WTC11 (cell line): ENCODE data around the gene CACNG5. TPM values are rescaled to one million over a fixed set of nuclear protein-coding genes. Genes with fewer than 3 reads are reported as not detected.

ENCODE experiments used
- ATAC-seq: fragments of 200-7000 bp; cut with Tn5 transposase; 2 replicates; pipeline ENCODE4 v1.10.0; 2021; ENCODE audit warnings: mild to moderate bottlenecking, moderate library complexity
- CTCF ChIA-PET: fragments of 300-600 bp; sonication (Branson Sonifier 250); formaldehyde crosslinking; loops from one replicate; lab custom pipeline; 2021; ENCODE audit warnings: antibody characterized with exemption; lab: Charles Lee
- POLR2A ChIA-PET: fragments of 350-600 bp; sonication (Branson Sonifier 250); formaldehyde crosslinking; loops from one replicate; lab custom pipeline; 2021; ENCODE audit warnings: antibody characterized with exemption; lab: Charles Lee
- DNase-seq: peaks from one replicate; pipeline ENCODE4 v3.0.0; 2021; ENCODE audit warnings: low spot score
- H3K27ac Mint-ChIP-seq: 2 replicates; pipeline ENCODE4 v1.8.0; 2021; ENCODE audit warnings: mixed read lengths
- H3K27me3 Mint-ChIP-seq: 2 replicates; pipeline ENCODE4 v1.8.0; 2021; ENCODE audit warnings: low read depth, mild to moderate bottlenecking, moderate library complexity, mixed read lengths
- H3K36me3 Mint-ChIP-seq: 2 replicates; pipeline ENCODE4 v1.8.0; 2021; ENCODE audit warnings: mixed read lengths
- H3K4me1 Mint-ChIP-seq: 2 replicates; pipeline ENCODE4 v1.8.0; 2022; ENCODE audit warnings: mixed read lengths
- H3K4me3 Mint-ChIP-seq: 2 replicates; pipeline ENCODE4 v1.8.0; 2021; ENCODE audit warnings: mild to moderate bottlenecking, moderate library complexity, mixed read lengths
- H3K9me3 Mint-ChIP-seq: 2 replicates; pipeline ENCODE4 v1.8.0; 2021; ENCODE audit warnings: mixed read lengths
- CBFB ChIP-seq: sonication (generic); formaldehyde crosslinking; IDR thresholded peaks from 2 replicates; pipeline ENCODE4 v1.8.1; 2022; ENCODE audit warnings: mild to moderate bottlenecking, low read depth, missing genetic modification reagents
- ELF4 ChIP-seq: sonication (generic); formaldehyde crosslinking; IDR thresholded peaks from 2 replicates; pipeline ENCODE4 v1.8.1; 2022; ENCODE audit warnings: low read depth, mild to moderate bottlenecking, moderate library complexity, missing genetic modification reagents
- ETV6 ChIP-seq: sonication (generic); formaldehyde crosslinking; IDR thresholded peaks from 2 replicates; pipeline ENCODE4 v1.8.1; 2022; ENCODE audit warnings: mild to moderate bottlenecking, missing genetic modification reagents
- HMGA2 ChIP-seq: fragments of 250-450 bp; sonication (Bioruptor Pico); IDR thresholded peaks from 2 replicates; pipeline ENCODE4 v1.4.0; 2021; ENCODE audit warnings: mild to moderate bottlenecking, moderate library complexity
- MYBL2 ChIP-seq: sonication (generic); formaldehyde crosslinking; IDR thresholded peaks from 2 replicates; pipeline ENCODE4 v1.8.1; 2023; ENCODE audit warnings: mild to moderate bottlenecking, moderate library complexity, missing genetic modification reagents
- NFYB ChIP-seq: sonication (generic); formaldehyde crosslinking; conservative IDR thresholded peaks from 2 replicates; pipeline ENCODE4 v1.8.0; 2022; ENCODE audit warnings: low read depth, missing genetic modification reagents
- TCF7 ChIP-seq: sonication (generic); formaldehyde crosslinking; IDR thresholded peaks from 2 replicates; pipeline ENCODE4 v1.8.0; 2022; ENCODE audit warnings: mild to moderate bottlenecking, low read depth, missing genetic modification reagents, moderate library complexity
- ZNF121 ChIP-seq: sonication (generic); formaldehyde crosslinking; IDR thresholded peaks from 2 replicates; pipeline ENCODE4 v1.8.0; 2023; ENCODE audit warnings: missing genetic modification reagents
- ZNF317 ChIP-seq: sonication (generic); formaldehyde crosslinking; IDR thresholded peaks from 2 replicates; pipeline ENCODE4 v1.8.1; 2023; ENCODE audit warnings: low read depth, mild to moderate bottlenecking, moderate library complexity, missing genetic modification reagents, borderline replicate concordance
- ZNF512 ChIP-seq: sonication (generic); formaldehyde crosslinking; IDR thresholded peaks from 2 replicates; pipeline ENCODE4 v1.8.1; 2022; ENCODE audit warnings: missing genetic modification reagents, borderline replicate concordance
- total RNA-seq: library from RNA; stranded (reverse); gene quantifications from 3 replicates; pipeline ENCODE4 v1.2.3, GENCODE V29; 2021
- TF ChIP-seq, protein P1 (sequence below): sonication (generic); formaldehyde crosslinking; conservative IDR thresholded peaks from 2 replicates; pipeline ENCODE4 v1.8.1; 2022; ENCODE audit warnings: mild to moderate bottlenecking, missing genetic modification reagents
- TF ChIP-seq, protein P2 (sequence below): sonication (generic); formaldehyde crosslinking; IDR thresholded peaks from 2 replicates; pipeline ENCODE4 v1.8.1; 2022; ENCODE audit warnings: mild to moderate bottlenecking, missing genetic modification reagents, moderate library complexity, borderline replicate concordance
- TF ChIP-seq, protein P3 (sequence below): sonication (generic); formaldehyde crosslinking; IDR thresholded peaks from 2 replicates; pipeline ENCODE4 v1.8.1; 2023; ENCODE audit warnings: mild to moderate bottlenecking, missing genetic modification reagents, borderline replicate concordance
- TF ChIP-seq, protein P4 (sequence below): fragments of 250-450 bp; sonication (Bioruptor Pico); conservative IDR thresholded peaks from 2 replicates; pipeline ENCODE4 v1.9.0; 2021; ENCODE audit warnings: mild to moderate bottlenecking
- TF ChIP-seq, protein P5 (sequence below): sonication (generic); formaldehyde crosslinking; IDR thresholded peaks from 2 replicates; pipeline ENCODE4 v1.8.1; 2023; ENCODE audit warnings: mild to moderate bottlenecking, missing genetic modification reagents, moderate library complexity

Gene CACNG5
- total RNA-seq, 1 experiment from 2014 or later, result 1.9 TPM

DNA sequence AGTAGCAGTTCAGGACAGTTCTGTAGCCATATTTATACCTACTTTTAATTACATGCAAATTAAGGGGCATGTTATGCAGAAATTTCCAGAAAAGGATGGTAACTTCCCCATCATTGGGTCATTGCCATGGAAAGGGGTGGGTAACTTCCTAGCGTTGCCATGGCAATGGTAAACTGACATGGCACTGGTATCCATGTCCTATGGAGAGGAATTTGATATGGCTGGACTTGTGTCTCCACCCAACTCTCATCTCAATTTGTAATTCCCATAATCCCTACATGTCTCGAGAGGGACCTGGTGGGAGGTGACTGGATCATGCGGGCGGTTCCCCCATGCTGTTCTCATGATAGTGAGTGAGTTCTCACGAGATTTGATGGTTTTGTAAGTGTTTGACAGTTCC lies 94.0 kb downstream of the CACNG5 start:
- ATAC-seq, result no peak

More for the DNA sequence above, 94.0 kb downstream of the CACNG5 start:
- H3K9me3 Mint-ChIP-seq, result peaks cover 5% of the 10 kb centered on the region
- no peak for DNase-seq
- no peaks in the 10 kb centered on the region; the same call in 1 of the 2 replicates for H3K27me3 Mint-ChIP-seq
- no peak for TF ChIP-seq ZNF512 (CRISPR knock-in tag)
- TF ChIP-seq, protein P1, sequence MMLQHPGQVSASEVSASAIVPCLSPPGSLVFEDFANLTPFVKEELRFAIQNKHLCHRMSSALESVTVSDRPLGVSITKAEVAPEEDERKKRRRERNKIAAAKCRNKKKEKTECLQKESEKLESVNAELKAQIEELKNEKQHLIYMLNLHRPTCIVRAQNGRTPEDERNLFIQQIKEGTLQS (CRISPR knock-in tag), result no peak
- no peak for TF ChIP-seq CBFB (CRISPR knock-in tag)
- no peak for TF ChIP-seq TCF7 (CRISPR knock-in tag)
- no peak for TF ChIP-seq HMGA2 (CRISPR knock-in tag)
- TF ChIP-seq ZNF317, result no peak
- TF ChIP-seq ETV6, result no peak
- TF ChIP-seq ELF4 (CRISPR knock-in tag), result no peak
- TF ChIP-seq, protein P2, sequence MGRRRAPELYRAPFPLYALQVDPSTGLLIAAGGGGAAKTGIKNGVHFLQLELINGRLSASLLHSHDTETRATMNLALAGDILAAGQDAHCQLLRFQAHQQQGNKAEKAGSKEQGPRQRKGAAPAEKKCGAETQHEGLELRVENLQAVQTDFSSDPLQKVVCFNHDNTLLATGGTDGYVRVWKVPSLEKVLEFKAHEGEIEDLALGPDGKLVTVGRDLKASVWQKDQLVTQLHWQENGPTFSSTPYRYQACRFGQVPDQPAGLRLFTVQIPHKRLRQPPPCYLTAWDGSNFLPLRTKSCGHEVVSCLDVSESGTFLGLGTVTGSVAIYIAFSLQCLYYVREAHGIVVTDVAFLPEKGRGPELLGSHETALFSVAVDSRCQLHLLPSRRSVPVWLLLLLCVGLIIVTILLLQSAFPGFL, result no peak
- TF ChIP-seq, protein P3, sequence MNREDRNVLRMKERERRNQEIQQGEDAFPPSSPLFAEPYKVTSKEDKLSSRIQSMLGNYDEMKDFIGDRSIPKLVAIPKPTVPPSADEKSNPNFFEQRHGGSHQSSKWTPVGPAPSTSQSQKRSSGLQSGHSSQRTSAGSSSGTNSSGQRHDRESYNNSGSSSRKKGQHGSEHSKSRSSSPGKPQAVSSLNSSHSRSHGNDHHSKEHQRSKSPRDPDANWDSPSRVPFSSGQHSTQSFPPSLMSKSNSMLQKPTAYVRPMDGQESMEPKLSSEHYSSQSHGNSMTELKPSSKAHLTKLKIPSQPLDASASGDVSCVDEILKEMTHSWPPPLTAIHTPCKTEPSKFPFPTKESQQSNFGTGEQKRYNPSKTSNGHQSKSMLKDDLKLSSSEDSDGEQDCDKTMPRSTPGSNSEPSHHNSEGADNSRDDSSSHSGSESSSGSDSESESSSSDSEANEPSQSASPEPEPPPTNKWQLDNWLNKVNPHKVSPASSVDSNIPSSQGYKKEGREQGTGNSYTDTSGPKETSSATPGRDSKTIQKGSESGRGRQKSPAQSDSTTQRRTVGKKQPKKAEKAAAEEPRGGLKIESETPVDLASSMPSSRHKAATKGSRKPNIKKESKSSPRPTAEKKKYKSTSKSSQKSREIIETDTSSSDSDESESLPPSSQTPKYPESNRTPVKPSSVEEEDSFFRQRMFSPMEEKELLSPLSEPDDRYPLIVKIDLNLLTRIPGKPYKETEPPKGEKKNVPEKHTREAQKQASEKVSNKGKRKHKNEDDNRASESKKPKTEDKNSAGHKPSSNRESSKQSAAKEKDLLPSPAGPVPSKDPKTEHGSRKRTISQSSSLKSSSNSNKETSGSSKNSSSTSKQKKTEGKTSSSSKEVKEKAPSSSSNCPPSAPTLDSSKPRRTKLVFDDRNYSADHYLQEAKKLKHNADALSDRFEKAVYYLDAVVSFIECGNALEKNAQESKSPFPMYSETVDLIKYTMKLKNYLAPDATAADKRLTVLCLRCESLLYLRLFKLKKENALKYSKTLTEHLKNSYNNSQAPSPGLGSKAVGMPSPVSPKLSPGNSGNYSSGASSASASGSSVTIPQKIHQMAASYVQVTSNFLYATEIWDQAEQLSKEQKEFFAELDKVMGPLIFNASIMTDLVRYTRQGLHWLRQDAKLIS (CRISPR knock-in tag), result no peak
- TF ChIP-seq, protein P4, sequence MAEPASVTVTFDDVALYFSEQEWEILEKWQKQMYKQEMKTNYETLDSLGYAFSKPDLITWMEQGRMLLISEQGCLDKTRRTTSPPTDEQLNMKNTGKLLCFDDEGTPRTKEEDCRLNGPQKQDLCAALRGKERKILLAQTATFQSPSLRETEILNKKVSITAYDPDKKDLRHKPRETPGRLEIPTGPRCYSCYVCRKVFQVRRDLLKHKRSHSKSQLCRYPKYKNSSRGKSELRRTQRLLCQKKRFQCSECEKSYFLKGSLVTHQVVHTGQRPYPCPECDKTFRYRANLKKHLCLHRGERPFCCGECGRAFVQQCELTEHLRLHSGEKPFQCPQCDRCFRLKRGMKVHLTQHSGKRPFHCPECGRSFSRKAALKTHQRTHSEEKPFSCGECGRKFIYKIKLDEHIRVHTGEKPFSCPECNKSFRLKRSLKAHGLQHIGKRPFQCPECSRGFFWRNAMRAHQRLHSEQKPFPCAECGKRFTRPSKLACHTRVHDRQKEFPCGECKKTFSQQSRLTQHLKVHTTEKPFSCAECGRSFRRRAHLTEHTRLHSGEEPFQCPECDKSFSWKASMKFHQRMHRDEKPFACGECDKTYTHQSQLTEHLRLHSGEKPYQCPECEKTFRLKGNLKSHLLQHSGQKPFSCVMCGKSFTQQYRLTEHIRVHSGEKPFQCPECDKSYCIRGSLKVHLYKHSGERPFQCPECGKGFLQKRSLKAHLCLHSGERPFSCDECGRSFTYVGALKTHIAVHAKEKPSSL (CRISPR knock-in tag), result no peak
- TF ChIP-seq NFYB (CRISPR knock-in tag), result no peak
- TF ChIP-seq, protein P5, sequence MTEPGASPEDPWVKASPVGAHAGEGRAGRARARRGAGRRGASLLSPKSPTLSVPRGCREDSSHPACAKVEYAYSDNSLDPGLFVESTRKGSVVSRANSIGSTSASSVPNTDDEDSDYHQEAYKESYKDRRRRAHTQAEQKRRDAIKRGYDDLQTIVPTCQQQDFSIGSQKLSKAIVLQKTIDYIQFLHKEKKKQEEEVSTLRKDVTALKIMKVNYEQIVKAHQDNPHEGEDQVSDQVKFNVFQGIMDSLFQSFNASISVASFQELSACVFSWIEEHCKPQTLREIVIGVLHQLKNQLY (CRISPR knock-in tag), result no peak
- TF ChIP-seq MYBL2 (CRISPR knock-in tag), result no peak
- TF ChIP-seq ZNF121 (CRISPR knock-in tag), result no peak
- H3K36me3 Mint-ChIP-seq, result no peaks in the 10 kb centered on the region
- H3K4me1 Mint-ChIP-seq, result 0 out of 2 replicates have a peak, but pooled peaks cover 2% of the 10 kb centered on the region
- CTCF ChIA-PET, result no interaction called here
- no peak overlapping the region for H3K27ac Mint-ChIP-seq
- POLR2A ChIA-PET, result no interaction called here
- no peak overlapping the region for H3K4me3 Mint-ChIP-seq
